Erythroblast (primary cell): ENCODE data around the gene SFMBT2.

ENCODE experiments used
- GATA1 ChIP-seq: IDR thresholded peaks from 2 replicates; pipeline ENCODE4 v1.6.1; 2011; ENCODE audit warnings: low read depth, mild to moderate bottlenecking, control low read depth, low read length, moderate library complexity
- POLR2A ChIP-seq: IDR thresholded peaks from 2 replicates; pipeline ENCODE4 v1.6.1; 2011; ENCODE audit warnings: mild to moderate bottlenecking, low read length

- TF ChIP-seq POLR2A (no peak), GATA1 (no peak)
Observed at GRCh38 chr10:7318836-7319235, 92.0 kb downstream of the SFMBT2 start.
